ENCODE data around the gene LRMDA.

Gene LRMDA

GRCh38 chr10:76088980-76089379, 657.6 kb downstream of the LRMDA start:
- no peaks in the 10 kb centered on the region for H3K27me3 ChIP-seq (ENCODE audit: insufficient read depth, low read length, poor library complexity, severe bottlenecking)
- no peak overlapping the region for H3K4me2 ChIP-seq (ENCODE audit: low read depth, low read length, poor library complexity, severe bottlenecking)
- no peaks in the 10 kb centered on the region for H3K36me3 ChIP-seq (ENCODE audit: insufficient read depth, low read length)
- H3K4me1 ChIP-seq (ENCODE audit: insufficient read depth, low read length, poor library complexity, severe bottlenecking): no peaks in the 10 kb centered on the region
- H3F3A ChIP-seq (ENCODE audit: low read depth): no peaks in the 10 kb centered on the region
- H4K20me1 ChIP-seq (ENCODE audit: insufficient read depth, low read length, poor library complexity, severe bottlenecking): no peaks in the 10 kb centered on the region
- no peak overlapping the region for H3K9ac ChIP-seq (ENCODE audit: low read depth, low read length, poor library complexity, severe bottlenecking)
- no peak overlapping the region for H3K4me3 ChIP-seq (ENCODE audit: low read length, poor library complexity, severe bottlenecking)
- TF ChIP-seq CTCF (conservative IDR thresholded peaks at IDR 0.05; ENCODE audit: low read length) (no peak), EZH2phosphoT487 (IDR thresholded peaks at IDR 0.05; ENCODE audit: borderline replicate concordance) (no peak)
- H2AFZ ChIP-seq (ENCODE audit: low read length): no peak overlapping the region
- no peaks in the 10 kb centered on the region for H3K79me2 ChIP-seq (ENCODE audit: insufficient read depth, low read length)
- H3K9me2 ChIP-seq (replicated peaks; ENCODE audit: low read depth, low read length): no peaks in the 10 kb centered on the region
- no peaks in the 10 kb centered on the region for H3K9me3 ChIP-seq (ENCODE audit: insufficient read depth, low read depth, low read length)

GRCh38 chr10:76089556-76090180, 658.2 kb downstream of the LRMDA start:
- no peaks in the 10 kb centered on the region for H3K9me2 ChIP-seq (replicated peaks; ENCODE audit: low read depth, low read length)
- H3K9me3 ChIP-seq (ENCODE audit: insufficient read depth, low read depth, low read length): no peaks in the 10 kb centered on the region
- no peak overlapping the region for H3K4me2 ChIP-seq (ENCODE audit: low read depth, low read length, poor library complexity, severe bottlenecking)
- H3K79me2 ChIP-seq (ENCODE audit: insufficient read depth, low read length): no peaks in the 10 kb centered on the region
- H3K4me3 ChIP-seq (ENCODE audit: low read length, poor library complexity, severe bottlenecking): no peak overlapping the region
- H3F3A ChIP-seq (ENCODE audit: low read depth): no peaks in the 10 kb centered on the region
- TF ChIP-seq EZH2phosphoT487 (IDR thresholded peaks at IDR 0.05; ENCODE audit: borderline replicate concordance) (no peak), CTCF (conservative IDR thresholded peaks at IDR 0.05; ENCODE audit: low read length) (no peak)
- H3K4me1 ChIP-seq (ENCODE audit: insufficient read depth, low read length, poor library complexity, severe bottlenecking): no peaks in the 10 kb centered on the region
- H4K20me1 ChIP-seq (ENCODE audit: insufficient read depth, low read length, poor library complexity, severe bottlenecking): no peaks in the 10 kb centered on the region
- H2AFZ ChIP-seq (ENCODE audit: low read length): no peak overlapping the region
- no peak overlapping the region for H3K9ac ChIP-seq (ENCODE audit: low read depth, low read length, poor library complexity, severe bottlenecking)
- no peaks in the 10 kb centered on the region for H3K36me3 ChIP-seq (ENCODE audit: insufficient read depth, low read length)
- H3K27me3 ChIP-seq (ENCODE audit: insufficient read depth, low read length, poor library complexity, severe bottlenecking): no peaks in the 10 kb centered on the region

GRCh38 chr10:76091926-76092325, 660.5 kb downstream of the LRMDA start:
- H3K27me3 ChIP-seq (ENCODE audit: insufficient read depth, low read length, poor library complexity, severe bottlenecking): no peaks in the 10 kb centered on the region
- no peaks in the 10 kb centered on the region for H3K9me2 ChIP-seq (replicated peaks; ENCODE audit: low read depth, low read length)
- no peak for TF ChIP-seq CTCF (conservative IDR thresholded peaks at IDR 0.05; ENCODE audit: low read length)
- no peak for TF ChIP-seq EZH2phosphoT487 (IDR thresholded peaks at IDR 0.05; ENCODE audit: borderline replicate concordance)
- H3K36me3 ChIP-seq (ENCODE audit: insufficient read depth, low read length): no peaks in the 10 kb centered on the region
- no peak overlapping the region for H3K4me3 ChIP-seq (ENCODE audit: low read length, poor library complexity, severe bottlenecking)
- no peak overlapping the region for H2AFZ ChIP-seq (ENCODE audit: low read length)
- no peak overlapping the region for H3K4me2 ChIP-seq (ENCODE audit: low read depth, low read length, poor library complexity, severe bottlenecking)
- no peaks in the 10 kb centered on the region for H4K20me1 ChIP-seq (ENCODE audit: insufficient read depth, low read length, poor library complexity, severe bottlenecking)
- no peaks in the 10 kb centered on the region for H3K4me1 ChIP-seq (ENCODE audit: insufficient read depth, low read length, poor library complexity, severe bottlenecking)
- no peak overlapping the region for H3K9ac ChIP-seq (ENCODE audit: low read depth, low read length, poor library complexity, severe bottlenecking)
- H3F3A ChIP-seq (ENCODE audit: low read depth): no peaks in the 10 kb centered on the region
- no peaks in the 10 kb centered on the region for H3K79me2 ChIP-seq (ENCODE audit: insufficient read depth, low read length)
- H3K9me3 ChIP-seq (ENCODE audit: insufficient read depth, low read depth, low read length): no peaks in the 10 kb centered on the region

Data from Loucy (cell line).